ENCODE measurements around the gene ZBTB40. TPM values are rescaled to one million over a fixed set of nuclear protein-coding genes. Genes with fewer than 3 reads are reported as not detected.

The ZBTB40 gene
- total and polyA plus RNA-seq, 2 experiments from 2014 or later: 7.3 to 18.1 TPM

DNA sequence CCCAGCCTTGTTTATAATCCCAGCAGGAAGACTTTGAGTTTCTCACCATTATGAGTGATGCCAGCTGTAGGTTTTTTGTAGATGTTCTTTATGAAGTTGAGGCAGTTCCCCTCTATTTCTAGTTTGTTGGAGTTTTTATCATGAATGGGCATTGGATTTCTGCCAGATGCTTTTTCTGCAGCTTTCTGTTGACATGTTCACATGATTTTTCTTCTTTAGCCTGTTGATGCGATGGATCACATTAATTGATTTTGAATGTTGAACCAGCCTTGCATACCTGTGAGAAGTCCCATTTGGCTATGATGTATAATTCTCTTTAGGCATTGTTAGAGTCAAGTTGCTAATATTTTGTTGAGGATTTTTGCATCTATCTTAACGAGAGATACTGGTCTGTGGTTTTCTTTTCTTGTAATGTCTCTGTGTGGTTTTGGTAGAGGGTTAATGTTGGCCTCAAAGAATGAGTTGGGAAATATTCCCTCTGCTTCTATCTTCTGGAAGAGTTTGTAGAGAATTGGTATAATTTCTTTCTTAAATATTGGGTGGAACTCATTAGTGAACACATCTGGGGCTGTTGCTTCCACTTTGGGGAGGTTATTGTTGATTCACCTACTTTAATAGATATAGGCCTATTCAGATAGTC is 33.2 kb downstream of the ZBTB40 start:
- Histone ChIP-seq H2AFZ (no peak overlapping the region), H3K79me2 (peaks cover 92% of the 10 kb centered on the region), H3K4me3 (no peak overlapping the region), H3K27ac (no peak overlapping the region), H3K36me3 (replicated peaks; ENCODE audit: insufficient read depth, low read depth) (no peaks in the 10 kb centered on the region), H3K4me1 (ENCODE audit: insufficient read depth) (peaks cover 12% of the 10 kb centered on the region), H3K9me3 (ENCODE audit: low read depth) (no peaks in the 10 kb centered on the region), H3K9me2 (replicated peaks; ENCODE audit: insufficient read depth) (no peaks in the 10 kb centered on the region), H3K4me2 (no peak overlapping the region), H4K20me1 (ENCODE audit: insufficient read depth, poor library complexity, severe bottlenecking) (peaks cover 23% of the 10 kb centered on the region), H3K27me3 (no peaks in the 10 kb centered on the region)
- no peak for TF ChIP-seq EZH2 (IDR thresholded peaks at IDR 0.05; ENCODE audit: borderline replicate concordance)
- no peak for TF ChIP-seq EZH2phosphoT487 (IDR thresholded peaks at IDR 0.05; ENCODE audit: low read depth, severe bottlenecking, unreplicated experiment)
- no peak for TF ChIP-seq CTCF (IDR thresholded peaks at IDR 0.05; ENCODE audit: poor library complexity)
- no peak for DNase-seq (ENCODE audit: low spot score)
- 95% methylated on average over 2 of the region's 2 CpGs for WGBS (ENCODE audit: low lambda C conversion rate, missing lambda C conversion rate)

GRCh38 chr1:22485431-22485830 is 33.8 kb downstream of the ZBTB40 start:
- Histone ChIP-seq H3K4me1 (ENCODE audit: insufficient read depth) (peaks cover 12% of the 10 kb centered on the region), H3K79me2 (peaks cover 87% of the 10 kb centered on the region), H3K4me3 (no peak overlapping the region), H3K27ac (no peak overlapping the region), H3K27me3 (no peaks in the 10 kb centered on the region), H3K4me2 (no peak overlapping the region), H4K20me1 (ENCODE audit: insufficient read depth, poor library complexity, severe bottlenecking) (peaks cover 23% of the 10 kb centered on the region), H3K9me2 (replicated peaks; ENCODE audit: insufficient read depth) (no peaks in the 10 kb centered on the region), H3K9me3 (ENCODE audit: low read depth) (no peaks in the 10 kb centered on the region), H2AFZ (no peak overlapping the region), H3K36me3 (replicated peaks; ENCODE audit: insufficient read depth, low read depth) (no peaks in the 10 kb centered on the region)
- TF ChIP-seq EZH2 (IDR thresholded peaks at IDR 0.05; ENCODE audit: borderline replicate concordance) (no peak), EZH2phosphoT487 (IDR thresholded peaks at IDR 0.05; ENCODE audit: low read depth, severe bottlenecking, unreplicated experiment) (no peak), CTCF (IDR thresholded peaks at IDR 0.05; ENCODE audit: poor library complexity) (no peak)
- no peak for DNase-seq (ENCODE audit: low spot score)
- 92% methylated on average over 3 of the region's 3 CpGs for WGBS (ENCODE audit: low lambda C conversion rate, missing lambda C conversion rate)

GRCh38 chr1:22487781-22488180 is 36.1 kb downstream of the ZBTB40 start:
- H4K20me1 ChIP-seq (ENCODE audit: insufficient read depth, poor library complexity, severe bottlenecking): peaks cover 23% of the 10 kb centered on the region
- WGBS (ENCODE audit: low lambda C conversion rate, missing lambda C conversion rate): 54% methylated on average over 5 of the region's 5 CpGs
- peaks cover 73% of the 10 kb centered on the region for H3K79me2 ChIP-seq
- TF ChIP-seq EZH2phosphoT487 (IDR thresholded peaks at IDR 0.05; ENCODE audit: low read depth, severe bottlenecking, unreplicated experiment) (no peak), CTCF (IDR thresholded peaks at IDR 0.05; ENCODE audit: poor library complexity) (no peak), EZH2 (IDR thresholded peaks at IDR 0.05; ENCODE audit: borderline replicate concordance) (no peak)
- H3K4me2 ChIP-seq: peak overlapping the region; percentile 27
- no peaks in the 10 kb centered on the region for H3K9me3 ChIP-seq (ENCODE audit: low read depth)
- no peaks in the 10 kb centered on the region for H3K9me2 ChIP-seq (replicated peaks; ENCODE audit: insufficient read depth)
- no peaks in the 10 kb centered on the region for H3K36me3 ChIP-seq (replicated peaks; ENCODE audit: insufficient read depth, low read depth)
- peaks cover 12% of the 10 kb centered on the region for H3K4me1 ChIP-seq (ENCODE audit: insufficient read depth)
- no peak overlapping the region for H2AFZ ChIP-seq
- H3K27ac ChIP-seq: peak overlapping the region; percentile 68
- DNase-seq (ENCODE audit: low spot score): peak; percentile 30
- H3K4me3 ChIP-seq: no peak overlapping the region
- H3K27me3 ChIP-seq: no peaks in the 10 kb centered on the region

Data from hepatocyte (in vitro differentiated cells).